PFSK-1 (cell line): Measurements from ENCODE around the gene TM2D3.

Experiments
- POLR2AphosphoS5 ChIP-seq: IDR thresholded peaks from 2 replicates; pipeline ENCODE4 v1.6.1; 2012; ENCODE audit warnings: low read depth, mild to moderate bottlenecking, control low read depth, low read length, moderate library complexity
- SIN3A ChIP-seq: IDR thresholded peaks from 2 replicates; pipeline ENCODE4 v1.6.1; 2012; ENCODE audit warnings: mild to moderate bottlenecking, low read length, moderate library complexity, borderline replicate concordance; ENCODE audit not compliant: insufficient read depth
- TAF1 ChIP-seq: IDR thresholded peaks from 2 replicates; pipeline ENCODE4 v1.6.1; 2012; ENCODE audit warnings: low read length, control low read depth, borderline replicate concordance; ENCODE audit not compliant: insufficient read depth
- TF ChIP-seq, protein P1 (sequence below), 2 experiments: IDR thresholded peaks; 2 replicates each; pipeline versions ENCODE4 v1.6.1 to v1.8.0; 2011 to 2012; ENCODE audit warnings: low read depth in 2 of 2, low read length in 2 of 2, control low read depth in 1 of 2, inconsistent platforms in 1 of 2, mild to moderate bottlenecking in 1 of 2, moderate library complexity in 1 of 2; ENCODE audit not compliant: insufficient read depth in 1 of 2

DNA sequence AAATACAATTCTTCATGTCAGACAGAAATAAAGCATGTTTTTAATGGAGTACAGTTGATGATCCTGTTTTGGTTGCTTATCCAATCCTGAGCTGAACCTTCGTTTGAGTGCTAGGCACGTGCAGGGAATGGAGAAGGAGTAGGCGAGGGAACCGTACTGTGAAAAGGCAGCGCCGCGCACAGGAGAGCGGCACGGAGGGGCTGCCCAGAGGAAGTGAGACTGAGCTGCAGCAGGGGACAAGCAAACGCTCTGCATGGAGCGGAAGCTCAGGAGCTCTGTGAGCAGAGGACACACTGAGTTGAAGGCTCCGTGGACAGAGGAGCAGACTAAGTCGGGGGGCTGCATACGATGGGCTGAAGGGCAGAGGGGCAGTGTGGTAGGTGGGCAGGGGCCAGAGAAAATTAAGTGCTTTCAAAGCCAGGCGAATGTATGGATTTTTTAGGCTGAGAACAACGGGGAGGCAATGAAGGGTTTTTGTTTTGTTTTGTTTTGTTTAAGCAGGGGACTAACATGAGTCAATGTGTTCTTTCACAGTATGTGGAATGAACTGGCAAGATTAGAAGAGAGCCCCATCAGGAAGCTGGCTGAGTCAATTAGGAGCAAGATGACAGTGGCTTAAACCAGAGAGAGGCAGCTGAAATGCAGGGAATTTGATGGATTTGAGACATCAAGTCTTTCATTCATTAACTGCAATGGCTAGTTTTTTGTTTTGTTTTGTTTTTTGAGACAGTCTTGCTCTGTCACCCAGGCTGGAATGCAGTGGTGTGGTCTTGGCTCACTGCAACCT, 23.8 kb upstream of the TM2D3 start:
- TF ChIP-seq, protein P1, sequence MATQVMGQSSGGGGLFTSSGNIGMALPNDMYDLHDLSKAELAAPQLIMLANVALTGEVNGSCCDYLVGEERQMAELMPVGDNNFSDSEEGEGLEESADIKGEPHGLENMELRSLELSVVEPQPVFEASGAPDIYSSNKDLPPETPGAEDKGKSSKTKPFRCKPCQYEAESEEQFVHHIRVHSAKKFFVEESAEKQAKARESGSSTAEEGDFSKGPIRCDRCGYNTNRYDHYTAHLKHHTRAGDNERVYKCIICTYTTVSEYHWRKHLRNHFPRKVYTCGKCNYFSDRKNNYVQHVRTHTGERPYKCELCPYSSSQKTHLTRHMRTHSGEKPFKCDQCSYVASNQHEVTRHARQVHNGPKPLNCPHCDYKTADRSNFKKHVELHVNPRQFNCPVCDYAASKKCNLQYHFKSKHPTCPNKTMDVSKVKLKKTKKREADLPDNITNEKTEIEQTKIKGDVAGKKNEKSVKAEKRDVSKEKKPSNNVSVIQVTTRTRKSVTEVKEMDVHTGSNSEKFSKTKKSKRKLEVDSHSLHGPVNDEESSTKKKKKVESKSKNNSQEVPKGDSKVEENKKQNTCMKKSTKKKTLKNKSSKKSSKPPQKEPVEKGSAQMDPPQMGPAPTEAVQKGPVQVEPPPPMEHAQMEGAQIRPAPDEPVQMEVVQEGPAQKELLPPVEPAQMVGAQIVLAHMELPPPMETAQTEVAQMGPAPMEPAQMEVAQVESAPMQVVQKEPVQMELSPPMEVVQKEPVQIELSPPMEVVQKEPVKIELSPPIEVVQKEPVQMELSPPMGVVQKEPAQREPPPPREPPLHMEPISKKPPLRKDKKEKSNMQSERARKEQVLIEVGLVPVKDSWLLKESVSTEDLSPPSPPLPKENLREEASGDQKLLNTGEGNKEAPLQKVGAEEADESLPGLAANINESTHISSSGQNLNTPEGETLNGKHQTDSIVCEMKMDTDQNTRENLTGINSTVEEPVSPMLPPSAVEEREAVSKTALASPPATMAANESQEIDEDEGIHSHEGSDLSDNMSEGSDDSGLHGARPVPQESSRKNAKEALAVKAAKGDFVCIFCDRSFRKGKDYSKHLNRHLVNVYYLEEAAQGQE (IDR thresholded peaks at IDR 0.05; ENCODE audit: insufficient read depth in 1 of 2, low read depth in 2 of 2, low read length in 2 of 2) = no peak
- TF ChIP-seq SIN3A (no peak), POLR2AphosphoS5 (no peak), TAF1 (no peak)
